HG03565 (cell line): ENCODE measurements around the gene DPCD.

Experiments used
- ATAC-seq: cut with Tn5 transposase; IDR thresholded peaks from one replicate; pipeline ENCODE4 v1.9.1; 2021; ENCODE audit warnings: mild to moderate bottlenecking, moderate library complexity; ENCODE audit not compliant: unreplicated experiment

DPCD gene

DNA sequence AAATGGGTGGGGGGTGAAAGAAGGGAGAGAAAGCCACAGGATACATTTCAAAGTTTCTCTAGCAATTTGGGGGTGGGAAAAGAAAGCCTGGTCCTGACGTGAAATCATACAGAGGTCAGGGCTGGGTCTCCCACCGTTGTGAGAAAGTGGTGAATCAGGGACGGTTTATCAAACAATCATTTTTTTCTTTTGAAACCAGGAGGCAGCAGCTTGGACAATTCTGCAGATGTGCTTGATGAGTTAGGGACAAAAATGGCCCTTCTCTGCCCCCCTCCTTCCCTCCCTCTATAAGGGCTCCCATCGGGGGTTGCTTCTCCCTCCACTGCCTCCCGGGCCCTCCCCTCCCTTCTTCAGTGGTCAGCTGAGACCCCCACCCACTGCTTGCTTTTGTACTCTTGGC, 63.2 kb downstream of the DPCD start:
- ATAC-seq = no peak

DNA sequence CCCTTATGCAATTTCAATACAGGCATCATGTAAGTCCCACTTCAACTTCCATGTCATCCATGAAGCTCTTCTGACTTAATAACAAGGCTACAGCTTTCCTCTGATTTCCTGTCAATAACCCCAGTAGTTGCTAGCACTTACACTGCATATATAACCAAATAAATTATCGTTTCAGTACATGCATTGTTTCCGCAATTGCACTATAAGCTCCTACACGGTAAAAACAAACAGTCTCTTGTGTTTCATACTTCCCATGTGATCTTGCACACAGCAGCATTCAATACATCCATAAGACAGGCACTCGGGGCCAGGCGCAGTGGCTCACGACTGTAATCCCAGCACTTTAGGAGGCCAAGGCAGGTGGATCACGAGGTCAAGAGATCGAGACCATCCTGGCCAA, 65.4 kb downstream of the DPCD start:
- ATAC-seq = no peak

DNA sequence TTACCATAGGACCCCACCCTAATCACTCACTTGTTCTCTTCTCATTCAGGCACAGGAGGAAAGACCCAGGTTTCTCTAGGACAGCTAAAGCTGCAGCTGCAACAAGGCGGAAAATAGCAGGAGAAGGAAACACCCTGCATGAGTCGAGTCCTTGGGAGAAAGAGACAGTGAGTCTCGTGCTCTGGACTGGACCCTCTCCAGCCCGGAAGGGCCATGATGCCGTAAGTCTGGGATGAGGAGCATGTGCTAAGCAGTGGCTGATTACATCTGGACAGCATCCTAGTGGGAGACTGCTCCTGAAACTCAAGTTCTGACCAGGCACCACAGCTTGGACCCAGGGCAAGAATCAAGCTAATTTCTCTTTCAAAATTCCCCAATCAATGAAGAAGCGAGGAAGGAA, 67.4 kb downstream of the DPCD start:
- no peak for ATAC-seq

DNA sequence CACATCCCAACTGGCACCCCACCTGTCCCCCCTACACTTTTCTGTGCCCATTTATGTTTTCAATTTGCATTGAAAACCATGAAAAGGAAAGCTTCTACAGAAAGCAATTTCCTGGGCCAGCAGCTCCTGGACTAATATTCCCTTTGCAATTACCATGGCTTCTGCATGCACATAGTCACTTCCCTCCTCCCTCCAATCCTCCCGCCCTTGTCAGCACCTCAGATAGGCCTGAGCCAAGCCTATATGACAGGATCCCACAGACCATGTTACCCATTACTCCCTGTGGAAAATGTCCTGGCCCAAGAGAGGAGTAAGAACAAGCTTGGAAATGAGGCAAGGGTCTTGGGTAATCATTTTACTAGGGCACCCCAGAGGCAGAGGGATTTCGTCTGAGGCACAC, 68.8 kb downstream of the DPCD start:
- no peak for ATAC-seq

DNA sequence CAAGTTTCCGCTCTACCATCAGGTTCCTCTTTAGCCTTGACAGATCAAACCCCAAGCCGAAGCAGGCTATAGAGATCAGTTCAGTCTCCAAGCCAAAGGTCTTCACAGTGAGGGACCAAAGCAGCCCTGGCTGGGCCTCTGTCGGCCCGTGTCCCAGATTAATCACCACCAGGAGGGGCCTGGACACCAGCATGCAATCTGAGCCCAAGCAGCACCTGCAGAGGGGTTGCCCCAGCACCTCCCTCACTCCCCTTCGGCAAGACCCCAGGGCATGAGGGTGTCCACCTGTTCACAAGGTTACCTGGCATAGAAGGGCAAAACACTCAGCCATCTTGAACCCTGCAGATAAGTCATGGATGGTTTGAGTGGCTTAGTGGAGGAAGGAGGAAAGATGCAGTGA, 70.9 kb downstream of the DPCD start:
- ATAC-seq = no peak
